Mesendoderm (in vitro differentiated cells): ENCODE measurements around the gene ZNF227.

ENCODE experiments used
- DNase-seq: peaks from one replicate; pipeline ENCODE4 v3.0.0; 2013
- H2AK5ac ChIP-seq: 2 replicates; pipeline ENCODE4 v1.6.1; 2013; ENCODE audit warnings: low read length, inconsistent platforms
- H2BK120ac ChIP-seq: 2 replicates; pipeline ENCODE4 v1.6.1; 2013; ENCODE audit warnings: low read depth, mild to moderate bottlenecking, low read length, moderate library complexity, mixed read lengths
- H2BK15ac ChIP-seq: replicated peaks from 2 replicates; pipeline ENCODE4 v1.6.1; 2013; ENCODE audit warnings: low read depth, mild to moderate bottlenecking, moderate library complexity
- H2BK5ac ChIP-seq: 2 replicates; pipeline ENCODE4 v1.6.1; 2013; ENCODE audit warnings: low read length, inconsistent platforms
- H3K18ac ChIP-seq: 2 replicates; pipeline ENCODE4 v1.6.1; 2013; ENCODE audit warnings: mild to moderate bottlenecking, low read length, mixed read lengths
- H3K23ac ChIP-seq: one replicate; pipeline ENCODE4 v1.6.1; 2013; ENCODE audit warnings: low read length
- H3K27ac ChIP-seq: 2 replicates; pipeline ENCODE4 v1.5.1; 2013; ENCODE audit warnings: low read depth, mild to moderate bottlenecking, inconsistent platforms, low read length, moderate library complexity
- H3K27me3 ChIP-seq: 2 replicates; pipeline ENCODE4 v1.6.1; 2013; ENCODE audit warnings: low read length, control low read depth, mild to moderate bottlenecking, inconsistent platforms; ENCODE audit not compliant: insufficient read depth, poor library complexity
- H3K36me3 ChIP-seq: 2 replicates; pipeline ENCODE4 v1.6.1; 2013; ENCODE audit warnings: low read length, inconsistent platforms; ENCODE audit not compliant: control insufficient read depth, insufficient read depth
- H3K4ac ChIP-seq: one replicate; pipeline ENCODE4 v1.6.1; 2013; ENCODE audit warnings: low read depth, mild to moderate bottlenecking, low read length, moderate library complexity
- H3K4me1 ChIP-seq: 2 replicates; pipeline ENCODE4 v1.6.1; 2013; ENCODE audit warnings: low read depth, low read length, inconsistent platforms; ENCODE audit not compliant: control insufficient read depth
- H3K4me2 ChIP-seq: 2 replicates; pipeline ENCODE4 v1.6.1; 2013; ENCODE audit warnings: low read length
- H3K4me3 ChIP-seq: 2 replicates; pipeline ENCODE4 v1.5.1; 2013; ENCODE audit warnings: mild to moderate bottlenecking, low read length
- H3K56ac ChIP-seq: one replicate; pipeline ENCODE4 v1.6.1; 2013; ENCODE audit warnings: low read length
- H3K79me1 ChIP-seq: 2 replicates; pipeline ENCODE4 v1.6.1; 2013; ENCODE audit warnings: low read length, inconsistent platforms
- H3K79me2 ChIP-seq: 2 replicates; pipeline ENCODE4 v1.6.1; 2013; ENCODE audit warnings: mild to moderate bottlenecking, low read length; ENCODE audit not compliant: control insufficient read depth, insufficient read depth
- H3K9ac ChIP-seq: 2 replicates; pipeline ENCODE4 v1.6.1; 2013; ENCODE audit warnings: low read length, inconsistent platforms
- H4K5ac ChIP-seq: one replicate; pipeline ENCODE4 v1.6.1; 2013; ENCODE audit warnings: low read length
- H4K8ac ChIP-seq: one replicate; pipeline ENCODE4 v1.6.1; 2013; ENCODE audit warnings: low read depth, mild to moderate bottlenecking, control low read depth, low read length, moderate library complexity
- WGBS: extraction: QIAGEN DNeasy Blood & Tissue Kit; methylation state at CpG from one replicate; pipeline ENCODE4 v1.1.7; 2013; ENCODE audit warnings: low lambda C conversion rate, missing lambda C conversion rate; ENCODE audit not compliant: insufficient coverage; ENCODE audit errors: extremely low coverage; 5-methylcytosine and 5-hydroxymethylcytosine counted together

Gene ZNF227

GRCh38 chr19:44176590-44176989 is 35.7 kb upstream of the ZNF227 start:
- H2BK120ac ChIP-seq = no peak overlapping the region
- H3K4ac ChIP-seq = no peak overlapping the region
- no peaks in the 10 kb centered on the region for H3K79me1 ChIP-seq
- H3K4me2 ChIP-seq = no peak overlapping the region
- H3K27ac ChIP-seq = no peak overlapping the region
- H2BK5ac ChIP-seq = no peak overlapping the region
- H4K5ac ChIP-seq = no peak overlapping the region
- H2AK5ac ChIP-seq = no peak overlapping the region
- no peak overlapping the region for H2BK15ac ChIP-seq
- H3K9ac ChIP-seq = no peak overlapping the region
- no peak overlapping the region for H4K8ac ChIP-seq
- H3K36me3 ChIP-seq = peaks cover 26% of the 10 kb centered on the region
- no peak overlapping the region for H3K18ac ChIP-seq
- WGBS = no CpG with 5 or more reads among the region's 3 CpGs
- H3K79me2 ChIP-seq = no peaks in the 10 kb centered on the region
- H3K4me3 ChIP-seq = peak overlapping the region; percentile 15
- no peaks in the 10 kb centered on the region for H3K4me1 ChIP-seq
- no peak overlapping the region for H3K23ac ChIP-seq
- no peak overlapping the region for H3K56ac ChIP-seq
- H3K27me3 ChIP-seq = no peaks in the 10 kb centered on the region
- DNase-seq = peak; percentile 35

- Histone ChIP-seq H3K4me1 (no peaks in the 10 kb centered on the region), H3K27me3 (no peaks in the 10 kb centered on the region), H3K79me1 (no peaks in the 10 kb centered on the region), H2BK5ac (no peak overlapping the region), H3K18ac (no peak overlapping the region), H3K36me3 (peaks cover 11% of the 10 kb centered on the region), H3K23ac (no peak overlapping the region), H2BK120ac (no peak overlapping the region), H4K5ac (no peak overlapping the region), H2AK5ac (no peak overlapping the region), H3K27ac (no peak overlapping the region), H3K79me2 (no peaks in the 10 kb centered on the region), H3K56ac (no peak overlapping the region), H3K4me3 (no peak overlapping the region), H4K8ac (no peak overlapping the region), H2BK15ac (no peak overlapping the region), H3K4me2 (no peak overlapping the region), H3K4ac (no peak overlapping the region), H3K9ac (no peak overlapping the region)
- no peak for DNase-seq
Observed at GRCh38 chr19:44180968-44181367, 31.4 kb upstream of the ZNF227 start.

- Histone ChIP-seq H2BK5ac (no peak overlapping the region), H3K9ac (no peak overlapping the region), H3K4me3 (no peak overlapping the region), H3K18ac (no peak overlapping the region), H4K5ac (no peak overlapping the region), H3K27ac (no peak overlapping the region), H2AK5ac (no peak overlapping the region), H3K27me3 (no peaks in the 10 kb centered on the region), H3K56ac (no peak overlapping the region), H3K4me2 (no peak overlapping the region), H3K4me1 (no peaks in the 10 kb centered on the region), H2BK15ac (no peak overlapping the region), H2BK120ac (no peak overlapping the region), H3K23ac (no peak overlapping the region), H3K4ac (no peak overlapping the region), H3K79me2 (no peaks in the 10 kb centered on the region), H3K79me1 (no peaks in the 10 kb centered on the region), H4K8ac (no peak overlapping the region), H3K36me3 (peaks cover 2% of the 10 kb centered on the region)
- no peak for DNase-seq
- no CpG with 5 or more reads among the region's 10 CpGs for WGBS
Observed at GRCh38 chr19:44182145-44182544, 30.2 kb upstream of the ZNF227 start.

GRCh38 chr19:44190020-44190419 is 22.3 kb upstream of the ZNF227 start:
- Histone ChIP-seq H2BK15ac (no peak overlapping the region), H3K4me1 (no peaks in the 10 kb centered on the region), H3K56ac (no peak overlapping the region), H2BK120ac (no peak overlapping the region), H3K4ac (no peak overlapping the region), H4K8ac (no peak overlapping the region), H3K36me3 (no peaks in the 10 kb centered on the region), H3K79me1 (no peaks in the 10 kb centered on the region), H3K4me3 (no peak overlapping the region), H3K4me2 (no peak overlapping the region), H3K79me2 (no peaks in the 10 kb centered on the region), H3K23ac (no peak overlapping the region), H3K27ac (no peak overlapping the region), H3K27me3 (no peaks in the 10 kb centered on the region), H2AK5ac (no peak overlapping the region), H3K9ac (no peak overlapping the region), H2BK5ac (no peak overlapping the region), H3K18ac (no peak overlapping the region), H4K5ac (no peak overlapping the region)
- no peak for DNase-seq
- no CpG with 5 or more reads among the region's 6 CpGs for WGBS

GRCh38 chr19:44192127-44192526 is 20.2 kb upstream of the ZNF227 start:
- Histone ChIP-seq H3K27me3 (no peaks in the 10 kb centered on the region), H3K79me2 (no peaks in the 10 kb centered on the region), H3K27ac (no peak overlapping the region), H3K79me1 (no peaks in the 10 kb centered on the region), H3K18ac (no peak overlapping the region), H3K4me2 (no peak overlapping the region), H3K56ac (no peak overlapping the region), H3K4ac (no peak overlapping the region), H4K5ac (no peak overlapping the region), H2AK5ac (no peak overlapping the region), H3K36me3 (no peaks in the 10 kb centered on the region), H3K4me3 (no peak overlapping the region), H2BK15ac (no peak overlapping the region), H3K9ac (no peak overlapping the region), H2BK120ac (no peak overlapping the region), H3K23ac (no peak overlapping the region), H3K4me1 (no peaks in the 10 kb centered on the region), H4K8ac (no peak overlapping the region), H2BK5ac (no peak overlapping the region)
- no peak for DNase-seq
- no CpG with 5 or more reads among the region's 5 CpGs for WGBS

GRCh38 chr19:44196772-44197171 is 15.6 kb upstream of the ZNF227 start:
- Histone ChIP-seq H3K27me3 (no peaks in the 10 kb centered on the region), H4K8ac (no peak overlapping the region), H3K79me2 (no peaks in the 10 kb centered on the region), H3K4ac (no peak overlapping the region), H2BK5ac (no peak overlapping the region), H3K4me2 (no peak overlapping the region), H2BK15ac (no peak overlapping the region), H3K27ac (no peak overlapping the region), H3K23ac (no peak overlapping the region), H3K79me1 (no peaks in the 10 kb centered on the region), H2BK120ac (no peak overlapping the region), H2AK5ac (no peak overlapping the region), H3K4me3 (no peak overlapping the region), H3K56ac (no peak overlapping the region), H4K5ac (no peak overlapping the region), H3K36me3 (no peaks in the 10 kb centered on the region), H3K4me1 (no peaks in the 10 kb centered on the region), H3K9ac (no peak overlapping the region), H3K18ac (no peak overlapping the region)
- no peak for DNase-seq
